Activated CD8-positive, alpha-beta memory T cell treated with anti-CD3 and anti-CD28 coated beads, Interleukin-2, amount 50 U/mL, for 24 hours (primary cell): ENCODE results near the gene SYCE1L.
"Not testable (repeated sequence)": the region's sequence is repeated elsewhere in the genome, so short reads cannot be mapped to it uniquely, and the experiment has no call there.

Experiments used
- DNase-seq: peaks from one replicate; pipeline ENCODE4 v3.0.0-alpha.2; 2020; ENCODE audit errors: extremely low read depth

SYCE1L gene, protein sequence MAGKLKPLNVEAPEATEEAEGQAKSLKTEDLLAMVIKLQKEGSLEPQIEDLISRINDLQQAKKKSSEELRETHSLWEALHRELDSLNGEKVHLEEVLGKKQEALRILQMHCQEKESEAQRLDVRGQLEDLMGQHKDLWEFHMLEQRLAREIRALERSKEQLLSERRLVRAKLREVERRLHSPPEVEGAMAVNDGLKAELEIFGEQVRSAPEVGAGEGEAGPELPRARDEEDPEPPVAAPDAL

DNA sequence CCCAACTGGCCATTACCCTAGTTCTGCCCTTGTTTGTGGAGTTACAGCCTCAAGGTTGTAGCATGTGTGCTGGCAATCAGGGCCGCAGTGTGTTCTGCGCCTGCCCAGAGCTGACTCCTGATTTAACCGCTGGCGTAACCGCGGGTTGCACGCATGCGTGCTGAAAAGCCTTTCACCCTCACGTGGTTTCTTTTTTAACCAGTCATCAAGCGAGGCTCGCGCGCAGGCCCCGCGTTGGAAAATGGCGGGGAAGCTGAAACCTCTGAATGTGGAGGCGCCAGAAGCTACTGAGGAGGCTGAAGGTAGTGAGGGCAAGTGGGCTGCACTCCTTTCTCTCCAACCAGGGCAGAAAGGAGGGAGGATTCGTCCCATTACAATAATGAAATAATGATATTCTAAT, at the start of gene SYCE1L:
Gene SYCE1L (plus strand): TSS at position 198 of the 400 bp plus-strand sequence. CDS start 44 bp downstream, at position 242.
- no peak for DNase-seq

- no peak for DNase-seq
Measured at GRCh38 chr16:77157346-77158058, 41.7 kb upstream of the SYCE1L start.

GRCh38 chr16:77158293-77158692, 40.9 kb upstream of the SYCE1L start:
- no peak for DNase-seq

GRCh38 chr16:77165006-77165405, 34.2 kb upstream of the SYCE1L start:
- DNase-seq: no peak

DNA sequence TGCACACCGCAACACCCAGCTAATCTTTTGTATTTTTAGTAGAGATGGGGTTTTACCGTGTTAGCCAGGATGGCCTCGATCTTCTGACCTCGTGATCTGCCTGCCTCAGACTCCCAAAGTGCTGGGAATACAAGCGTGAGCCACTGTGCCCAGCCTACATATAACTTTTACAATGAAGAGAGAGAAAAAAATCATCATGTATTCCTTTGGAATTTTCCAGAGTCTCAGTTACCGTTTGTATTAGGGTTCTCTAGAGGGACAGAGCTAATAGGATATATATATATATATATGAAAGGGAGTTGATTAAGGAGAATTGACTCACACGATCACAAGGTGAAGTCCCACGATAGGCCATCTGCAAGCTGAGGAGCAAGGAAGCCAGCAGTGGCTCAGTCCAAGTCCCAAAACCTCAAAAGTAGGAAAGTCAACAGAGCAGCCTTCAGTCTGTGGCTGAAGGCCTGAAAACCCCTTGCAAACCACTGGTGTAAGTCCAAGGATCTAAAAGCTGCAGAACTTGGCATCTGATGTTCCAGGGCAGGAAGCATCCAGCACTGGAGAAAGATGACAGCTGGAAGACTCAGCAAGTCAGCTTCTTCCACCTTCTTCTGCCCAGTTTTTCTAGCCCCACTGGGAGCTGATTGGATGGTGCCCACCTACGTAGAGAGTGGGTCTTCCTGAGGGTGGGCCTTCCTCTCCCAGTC, 33.5 kb upstream of the SYCE1L start:
- DNase-seq: not testable (repeated sequence)

- DNase-seq: no peak
Measured at GRCh38 chr16:77166726-77167125, 32.5 kb upstream of the SYCE1L start.

DNA sequence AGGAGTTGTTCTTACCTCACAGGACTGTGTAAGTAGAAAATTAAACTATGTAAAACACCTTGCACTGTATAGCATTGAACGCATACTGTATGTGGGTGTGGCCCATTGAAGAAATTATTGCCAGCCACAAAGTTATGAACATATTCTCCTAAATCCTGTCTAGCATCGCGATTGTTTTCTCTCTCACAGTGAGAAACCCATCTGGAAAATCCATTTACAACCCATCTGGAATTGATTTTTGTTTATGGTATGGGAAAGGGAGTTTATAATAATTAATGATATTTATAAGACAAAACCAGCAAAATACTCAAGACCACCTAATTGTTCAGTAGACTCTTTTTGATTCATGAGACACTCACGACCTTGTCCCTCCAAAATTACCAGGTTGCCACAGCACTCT, 30.3 kb upstream of the SYCE1L start:
- DNase-seq: no peak

DNA sequence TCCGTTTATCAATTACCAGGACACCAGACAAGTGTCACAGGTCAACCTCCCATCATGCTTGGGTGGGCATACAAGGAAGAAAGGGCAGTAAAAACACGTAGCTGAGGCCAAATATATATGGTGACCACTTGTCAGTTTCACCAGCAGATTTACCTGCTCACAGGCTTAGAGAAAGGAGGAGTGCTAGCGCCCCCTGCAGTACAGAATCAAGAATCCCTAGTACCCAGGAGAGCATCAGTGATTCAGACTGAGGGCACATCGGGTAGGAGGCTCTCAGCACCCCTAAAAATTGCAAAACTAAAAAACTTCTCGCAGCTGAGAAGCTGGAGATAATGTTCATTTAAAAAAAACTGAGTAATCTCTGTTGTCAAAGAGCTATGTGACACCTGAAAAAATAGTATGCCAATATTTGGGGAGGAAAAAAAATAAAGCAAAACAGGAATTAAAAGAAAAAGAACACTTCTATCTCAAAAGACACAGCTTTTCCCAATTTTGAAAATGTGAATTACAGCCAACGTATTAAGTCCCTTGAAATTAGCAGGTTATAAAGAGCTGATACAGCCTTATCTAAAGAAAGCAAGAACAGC, 29.5 kb upstream of the SYCE1L start:
- no peak for DNase-seq

DNA sequence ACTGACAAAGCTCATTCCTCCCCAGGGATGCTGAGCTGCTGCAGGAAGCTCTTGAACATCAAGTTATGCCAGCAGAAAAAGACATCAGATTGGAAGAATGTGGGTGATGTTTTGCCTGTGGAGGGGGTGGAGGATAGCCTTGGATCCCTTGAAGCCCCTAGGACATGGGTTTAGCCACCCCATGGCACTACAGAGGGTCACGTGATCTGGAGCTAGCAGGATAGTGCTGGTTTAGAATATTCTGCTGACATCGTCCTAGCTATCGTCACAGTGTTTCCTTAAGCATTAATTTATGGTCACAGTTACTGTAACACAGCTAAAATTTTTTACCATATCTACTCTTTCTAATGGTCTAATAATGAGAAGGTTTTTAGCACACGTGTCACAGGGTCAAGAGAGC, 28.4 kb upstream of the SYCE1L start:
- no peak for DNase-seq

DNA sequence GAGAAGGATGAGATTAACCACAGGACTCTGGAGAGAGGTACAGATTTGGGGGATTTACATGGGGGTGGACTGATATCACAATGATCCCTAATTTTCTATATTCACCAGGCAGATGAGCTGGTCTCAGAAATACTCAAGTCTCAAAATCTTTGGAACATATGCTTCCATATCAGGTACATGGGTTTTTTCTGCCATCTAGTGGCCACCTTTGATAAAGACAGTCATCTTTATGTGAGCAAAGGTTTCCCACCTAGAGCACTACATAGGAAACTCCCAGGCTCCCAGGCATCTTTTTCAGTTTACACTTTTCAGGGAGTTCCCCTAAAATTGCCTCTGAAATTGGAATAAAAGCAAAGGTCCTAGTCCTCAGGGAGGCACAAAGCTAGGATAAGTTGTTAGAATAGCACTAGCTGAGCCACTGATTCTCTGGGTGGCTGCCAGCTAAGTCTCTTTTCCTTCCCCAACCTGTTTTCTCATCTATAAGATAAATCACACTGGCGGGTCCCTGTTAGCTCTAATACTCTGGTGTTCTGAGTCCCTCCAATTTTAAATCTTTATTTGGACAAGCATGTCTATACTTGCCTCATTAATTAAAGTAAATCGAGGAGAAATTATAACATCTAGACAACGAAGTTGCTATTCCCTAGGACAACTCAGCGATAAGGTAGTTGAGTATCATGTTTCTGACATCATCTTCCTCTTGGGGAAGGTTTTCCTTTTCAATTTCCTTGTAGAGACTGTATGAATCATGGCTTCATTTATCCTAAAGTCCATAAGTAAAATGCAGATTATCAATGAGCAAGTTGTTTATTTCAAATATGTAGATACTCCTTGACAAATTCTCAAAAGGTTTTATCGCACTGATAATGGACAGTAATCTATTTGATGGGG, 27.2 kb upstream of the SYCE1L start:
- DNase-seq: no peak

DNA sequence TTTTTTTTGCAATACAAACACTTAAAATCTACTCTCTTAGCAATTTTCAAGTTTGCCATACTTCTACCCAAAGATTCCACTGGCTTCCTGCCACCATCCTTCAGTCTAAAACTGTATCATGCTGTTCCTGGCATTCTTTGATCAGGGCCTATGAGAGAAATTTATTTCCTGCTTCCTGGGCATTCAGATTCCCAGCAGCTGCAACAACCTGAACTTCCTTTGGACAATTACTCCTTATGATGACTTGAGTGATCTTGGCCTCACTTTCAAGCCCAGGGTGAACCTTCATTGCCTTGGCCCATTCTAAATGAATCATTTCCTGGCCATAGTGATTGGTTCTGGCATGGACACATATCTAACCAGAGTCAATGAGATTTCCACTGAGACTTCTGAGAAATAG, 26.3 kb upstream of the SYCE1L start:
- no peak for DNase-seq

DNA sequence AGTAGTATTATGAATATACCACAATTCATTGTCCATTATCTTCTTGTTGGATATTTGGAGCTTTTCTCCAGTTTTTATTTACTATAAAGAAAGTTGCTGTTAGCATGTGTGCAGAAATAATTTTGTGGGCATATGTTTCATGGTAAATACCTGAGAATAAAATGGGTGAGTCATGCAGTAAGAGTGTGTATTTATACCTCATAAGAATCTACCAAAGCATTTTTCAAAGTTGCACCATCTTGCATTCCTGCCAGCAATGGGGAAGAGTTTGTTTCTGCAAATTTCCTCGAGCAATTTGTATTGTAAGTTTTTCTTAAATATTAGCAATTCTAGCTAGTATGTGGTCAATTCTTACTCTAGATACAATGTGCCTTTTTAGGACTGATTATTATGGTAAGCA, 16.1 kb upstream of the SYCE1L start:
- DNase-seq: no peak

DNA sequence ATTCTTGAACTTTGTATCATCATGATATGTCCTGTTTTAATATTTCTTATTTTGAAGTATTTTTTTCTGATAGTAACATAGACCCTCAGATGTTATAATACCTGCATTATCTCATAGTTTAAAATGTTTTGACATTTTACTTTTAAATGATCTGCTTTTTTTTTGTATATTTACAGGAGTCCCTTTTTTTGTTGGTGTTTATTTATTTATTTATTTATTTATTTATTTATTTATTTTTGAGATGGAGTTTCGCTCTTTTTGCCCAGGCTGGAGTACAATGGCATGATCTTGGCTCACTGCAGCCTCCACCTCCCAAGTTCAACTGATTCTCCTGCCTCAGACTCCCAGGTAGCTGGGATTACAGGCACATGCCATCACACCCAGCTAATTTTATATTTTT, 12.9 kb upstream of the SYCE1L start:
- not testable (repeated sequence) for DNase-seq

DNA sequence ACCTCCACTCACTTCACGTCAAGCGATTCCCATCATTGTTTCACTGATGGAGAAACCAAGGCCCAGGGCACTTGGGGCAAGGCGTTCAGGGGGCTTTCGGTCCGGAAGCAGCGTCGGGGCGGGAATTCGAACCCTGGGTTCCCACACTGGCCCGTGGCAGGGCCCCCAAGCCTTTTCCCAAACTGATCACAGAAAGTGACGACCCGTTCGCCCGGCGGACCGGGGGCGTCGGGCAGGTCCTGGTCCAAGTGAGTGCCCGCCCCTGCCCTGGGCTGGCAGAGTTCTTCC, 9.1 kb upstream of the SYCE1L start:
- DNase-seq: no peak

DNA sequence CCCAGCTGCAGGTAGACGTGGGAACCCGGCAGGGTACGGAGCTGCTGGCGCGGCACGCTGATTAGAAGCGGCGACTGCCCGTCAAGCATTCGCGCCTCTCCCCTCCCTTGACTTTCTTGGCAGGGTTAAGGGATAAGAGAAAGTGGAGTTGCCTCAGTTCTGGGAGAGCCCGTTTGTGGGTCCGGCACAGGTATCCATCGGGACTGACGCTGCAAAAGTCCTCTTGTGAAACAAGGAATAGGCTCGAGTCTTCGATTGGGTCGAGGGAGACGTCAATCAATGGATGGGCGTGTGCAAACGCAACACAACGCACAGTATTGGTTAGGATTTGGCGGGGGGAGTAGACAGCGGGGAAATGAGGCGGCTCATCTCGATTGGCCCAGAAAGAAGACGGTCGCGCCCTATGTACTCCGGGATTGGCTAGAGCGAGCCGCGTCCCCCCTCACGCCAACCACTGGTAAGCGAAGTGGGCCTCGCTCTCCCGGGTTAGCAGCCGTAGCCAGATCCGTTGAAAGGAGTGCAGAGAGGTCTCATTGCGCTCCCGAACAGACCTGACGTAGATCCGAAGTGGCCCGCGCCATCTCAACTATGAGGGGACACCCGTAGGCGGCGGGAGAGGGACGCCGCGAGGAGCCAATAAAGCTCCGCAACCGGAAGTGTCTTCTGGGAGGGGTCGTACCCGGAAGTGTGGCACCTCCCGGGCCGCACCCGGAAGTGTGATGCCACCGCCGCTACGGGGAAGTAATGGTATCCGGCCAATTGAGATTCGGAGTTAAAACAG, 8.5 kb upstream of the SYCE1L start, which contains the start of gene MON1B:
Gene MON1B (plus strand): TSS at position 713 of the 781 bp plus-strand sequence. CDS start 296 bp downstream, outside the sequence.
- peak; percentile 92 for DNase-seq

DNA sequence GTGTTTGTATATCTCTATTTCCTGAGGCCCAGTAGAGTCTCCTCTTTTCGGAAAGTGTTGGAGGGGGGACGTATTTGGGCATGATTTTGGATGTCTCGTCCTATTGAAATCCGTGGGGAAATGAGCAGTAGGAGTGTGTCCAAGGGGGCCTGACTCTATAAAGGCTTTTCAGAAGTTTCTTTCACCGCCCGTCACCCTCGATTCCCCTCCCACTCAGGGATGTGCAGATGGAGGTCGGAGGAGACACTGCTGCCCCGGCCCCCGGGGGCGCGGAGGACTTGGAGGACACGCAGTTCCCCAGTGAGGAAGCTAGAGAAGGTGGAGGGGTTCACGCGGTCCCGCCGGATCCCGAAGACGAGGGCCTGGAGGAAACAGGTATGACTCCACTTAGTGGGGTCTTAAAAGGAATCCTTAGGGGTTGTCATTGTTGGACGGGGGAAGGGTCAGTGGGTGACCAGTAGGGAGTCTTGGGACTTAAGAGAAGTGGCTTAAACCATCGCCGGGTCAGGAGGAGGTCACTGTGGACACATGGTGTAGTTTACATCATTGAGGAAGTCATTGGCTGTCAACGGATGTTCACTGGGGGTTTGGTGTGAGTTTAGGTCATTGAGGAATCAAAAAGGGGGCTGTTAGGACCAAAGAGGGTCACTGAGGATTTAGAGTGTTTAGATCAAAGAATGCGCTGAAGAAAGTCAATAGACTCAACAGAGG, 7.8 kb upstream of the SYCE1L start:
- DNase-seq: no peak

DNA sequence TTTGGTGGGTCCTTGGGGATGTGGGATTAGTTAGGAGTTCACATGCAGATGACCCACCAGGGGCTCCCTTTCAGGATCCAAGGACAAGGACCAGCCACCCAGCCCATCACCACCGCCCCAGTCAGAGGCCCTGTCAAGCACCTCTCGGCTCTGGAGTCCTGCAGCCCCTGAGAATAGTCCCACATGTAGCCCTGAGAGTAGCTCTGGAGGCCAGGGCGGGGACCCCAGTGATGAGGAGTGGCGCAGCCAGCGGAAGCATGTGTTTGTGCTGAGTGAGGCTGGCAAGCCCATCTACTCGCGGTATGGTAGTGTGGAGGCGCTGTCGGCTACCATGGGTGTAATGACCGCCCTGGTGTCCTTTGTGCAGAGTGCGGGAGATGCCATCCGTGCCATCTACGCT, 5.8 kb upstream of the SYCE1L start:
- DNase-seq: no peak

- no peak for DNase-seq
Measured at GRCh38 chr16:77194295-77195231, 4.6 kb upstream of the SYCE1L start.

GRCh38 chr16:77195411-77195810, 3.8 kb upstream of the SYCE1L start:
- DNase-seq: no peak
